Trophoblast cell (in vitro differentiated cells and primary cell): Measurements from ENCODE around the gene EHMT1.

Source experiments
- DNase-seq, 2 donors: peaks; one replicate each; pipeline ENCODE4 v3.0.0-alpha.2; 2016
- H2AFZ ChIP-seq: 2 replicates; pipeline ENCODE4 v1.6.1; 2013; ENCODE audit warnings: low read length, moderate library complexity, mild to moderate bottlenecking; ENCODE audit not compliant: insufficient read depth, poor library complexity
- H2AK5ac ChIP-seq: 2 replicates; pipeline ENCODE4 v1.6.1; 2013; ENCODE audit warnings: mild to moderate bottlenecking, low read length
- H2BK120ac ChIP-seq: 2 replicates; pipeline ENCODE4 v1.6.1; 2013; ENCODE audit warnings: low read length, mild to moderate bottlenecking, moderate library complexity; ENCODE audit not compliant: insufficient read depth, poor library complexity
- H2BK12ac ChIP-seq: 2 replicates; pipeline ENCODE4 v1.6.1; 2013; ENCODE audit warnings: mild to moderate bottlenecking, low read length, moderate library complexity
- H2BK5ac ChIP-seq: 2 replicates; pipeline ENCODE4 v1.6.1; 2013; ENCODE audit warnings: low read length, low read depth, moderate library complexity, mild to moderate bottlenecking; ENCODE audit not compliant: poor library complexity
- H3K14ac ChIP-seq: 2 replicates; pipeline ENCODE4 v1.6.1; 2013; ENCODE audit warnings: mild to moderate bottlenecking, low read length
- H3K18ac ChIP-seq: 2 replicates; pipeline ENCODE4 v1.6.1; 2013; ENCODE audit warnings: mild to moderate bottlenecking, low read length
- H3K23ac ChIP-seq: 2 replicates; pipeline ENCODE4 v1.6.1; 2013; ENCODE audit warnings: low read length
- H3K27ac ChIP-seq: 2 replicates; pipeline ENCODE4 v1.5.1; 2013; ENCODE audit warnings: low read depth, mild to moderate bottlenecking, inconsistent platforms, low read length, moderate library complexity
- H3K27me3 ChIP-seq: 2 replicates; pipeline ENCODE4 v1.6.1; 2013; ENCODE audit warnings: inconsistent platforms, mild to moderate bottlenecking, low read length, moderate library complexity; ENCODE audit not compliant: insufficient read depth
- H3K36me3 ChIP-seq, 2 experiments: 1 replicate in 1 of 2; 2 replicates in 1 of 2; pipeline ENCODE4 v1.6.1; 2013; ENCODE audit warnings: low read length in 2 of 2, mild to moderate bottlenecking in 2 of 2, moderate library complexity in 1 of 2; ENCODE audit not compliant: insufficient read depth in 2 of 2, control insufficient read depth in 1 of 2
- H3K4ac ChIP-seq: 2 replicates; pipeline ENCODE4 v1.6.1; 2013; ENCODE audit warnings: low read depth, mild to moderate bottlenecking, low read length, moderate library complexity
- H3K4me1 ChIP-seq, 2 experiments: 1 replicate in 1 of 2; 2 replicates in 1 of 2; pipeline ENCODE4 v1.6.1; 2013; ENCODE audit warnings: low read length in 2 of 2, mild to moderate bottlenecking in 2 of 2, moderate library complexity in 1 of 2; ENCODE audit not compliant: insufficient read depth in 2 of 2, control insufficient read depth in 1 of 2
- H3K4me2 ChIP-seq: 2 replicates; pipeline ENCODE4 v1.6.1; 2013; ENCODE audit warnings: inconsistent platforms, mild to moderate bottlenecking, low read length, moderate library complexity
- H3K4me3 ChIP-seq: 2 replicates; pipeline ENCODE4 v1.5.1; 2013; ENCODE audit warnings: mild to moderate bottlenecking, low read depth, low read length, inconsistent platforms
- H3K79me1 ChIP-seq: one replicate; pipeline ENCODE4 v1.6.1; 2013; ENCODE audit warnings: low read length
- H3K79me2 ChIP-seq: 2 replicates; pipeline ENCODE4 v1.6.1; 2013; ENCODE audit warnings: low read length, mild to moderate bottlenecking; ENCODE audit not compliant: control insufficient read depth, insufficient read depth, poor library complexity
- H3K9ac ChIP-seq: 2 replicates; pipeline ENCODE4 v1.6.1; 2013; ENCODE audit warnings: mild to moderate bottlenecking, low read length
- H3K9me3 ChIP-seq: 2 replicates; pipeline ENCODE4 v1.6.1; 2013; ENCODE audit warnings: low read depth, mild to moderate bottlenecking, control low read depth, inconsistent platforms, low read length; ENCODE audit not compliant: insufficient read depth
- H4K12ac ChIP-seq: 2 replicates; pipeline ENCODE4 v1.6.1; 2013; ENCODE audit warnings: low read depth, mild to moderate bottlenecking, low read length, moderate library complexity
- H4K8ac ChIP-seq: 2 replicates; pipeline ENCODE4 v1.6.1; 2013; ENCODE audit warnings: low read depth, mild to moderate bottlenecking, low read length, moderate library complexity
- H4K91ac ChIP-seq: one replicate; pipeline ENCODE4 v1.6.1; 2013; ENCODE audit warnings: low read depth, mild to moderate bottlenecking, low read length, moderate library complexity
- WGBS: extraction: QIAGEN DNeasy Blood & Tissue Kit; methylation state at CpG from one replicate; pipeline ENCODE4 v1.1.7; 2013; ENCODE audit warnings: missing lambda C conversion rate; ENCODE audit not compliant: insufficient read length, insufficient coverage; ENCODE audit errors: extremely low coverage; 5-methylcytosine and 5-hydroxymethylcytosine counted together

Gene EHMT1

DNA sequence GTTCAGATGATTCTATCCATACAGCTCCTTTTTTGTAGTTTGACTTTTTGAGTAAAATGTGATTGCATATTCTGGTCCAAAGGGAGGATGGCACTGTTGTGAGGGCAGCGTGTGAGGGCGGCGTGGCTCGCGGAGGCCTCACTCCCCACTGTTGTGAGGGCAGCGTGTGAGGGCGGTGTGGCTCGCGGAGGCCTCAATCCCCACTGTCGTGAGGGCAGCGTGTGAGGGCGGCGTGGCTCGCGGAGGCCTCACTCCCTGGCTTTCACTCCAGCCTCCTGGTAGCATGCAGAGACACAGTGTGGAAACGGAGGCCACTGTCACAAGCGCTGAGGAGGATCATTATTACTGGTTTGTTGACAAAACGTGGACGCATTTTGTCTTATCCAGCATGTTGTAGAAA, 79.0 kb downstream of the EHMT1 start:
- Histone ChIP-seq H3K4me2 (no peak overlapping the region), H3K27ac (no peak overlapping the region), H4K12ac (no peak overlapping the region), H3K4me1 (peaks cover 0 to 13% of the 10 kb centered on the region in 2 experiments), H4K8ac (no peak overlapping the region), H3K79me2 (peaks cover 4% of the 10 kb centered on the region), H2AK5ac (no peak overlapping the region), H3K79me1 (no peaks in the 10 kb centered on the region), H3K23ac (no peak overlapping the region), H2BK12ac (no peak overlapping the region), H3K27me3 (no peaks in the 10 kb centered on the region), H3K14ac (no peak overlapping the region), H4K91ac (no peak overlapping the region), H2BK5ac (no peak overlapping the region), H3K18ac (no peak overlapping the region), H3K4me3 (no peak overlapping the region), H2AFZ (no peak overlapping the region), H3K36me3 (peaks cover 7 to 9% of the 10 kb centered on the region in 2 experiments), H2BK120ac (no peak overlapping the region), H3K9me3 (peaks cover 8% of the 10 kb centered on the region), H3K4ac (no peak overlapping the region), H3K9ac (no peak overlapping the region)
- no CpG with 5 or more reads among the region's 19 CpGs for WGBS
- no peak for DNase-seq

DNA sequence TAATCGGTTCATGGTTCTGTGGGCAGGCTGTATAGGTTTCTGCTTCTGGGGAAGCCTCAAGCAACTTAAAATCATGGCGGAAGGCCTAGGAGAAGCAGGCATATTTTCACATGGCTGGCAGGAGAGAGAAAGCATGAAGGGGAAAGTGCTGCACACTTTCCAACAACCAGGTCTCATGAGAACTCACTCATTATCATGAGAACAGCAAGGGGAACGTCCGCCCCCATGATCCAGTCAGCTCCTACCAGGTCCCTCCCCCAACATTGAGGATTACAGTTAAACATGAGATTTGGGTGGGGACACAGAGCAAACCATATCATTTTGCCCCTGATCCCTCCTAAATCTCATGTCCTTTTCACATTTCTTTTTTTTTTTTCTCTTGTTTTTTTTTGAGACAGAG, 82.1 kb downstream of the EHMT1 start:
- H3K4me3 ChIP-seq, result no peak overlapping the region
- no peak overlapping the region for H3K4me2 ChIP-seq
- no peak overlapping the region for H2AFZ ChIP-seq
- no peaks in the 10 kb centered on the region for H3K27me3 ChIP-seq
- H2BK12ac ChIP-seq, result no peak overlapping the region
- no peak overlapping the region for H4K91ac ChIP-seq
- no CpG with 5 or more reads among the region's 4 CpGs for WGBS
- no peak for DNase-seq
- no peak overlapping the region for H4K12ac ChIP-seq
- H3K79me2 ChIP-seq, result peaks cover 7% of the 10 kb centered on the region
- peak overlapping the region; percentile 15 for H3K4ac ChIP-seq
- peaks cover 0 to 8% of the 10 kb centered on the region in 2 experiments for H3K4me1 ChIP-seq
- no peak overlapping the region for H3K23ac ChIP-seq
- H2BK120ac ChIP-seq, result no peak overlapping the region
- H2AK5ac ChIP-seq, result no peak overlapping the region
- no peak overlapping the region for H3K18ac ChIP-seq
- H3K36me3 ChIP-seq, result peaks cover 8 to 10% of the 10 kb centered on the region in 2 experiments
- no peak overlapping the region for H3K9ac ChIP-seq
- H3K14ac ChIP-seq, result no peak overlapping the region
- H3K27ac ChIP-seq, result no peak overlapping the region
- H4K8ac ChIP-seq, result no peak overlapping the region
- no peak overlapping the region for H2BK5ac ChIP-seq
- peaks cover 7% of the 10 kb centered on the region for H3K9me3 ChIP-seq
- no peaks in the 10 kb centered on the region for H3K79me1 ChIP-seq

DNA sequence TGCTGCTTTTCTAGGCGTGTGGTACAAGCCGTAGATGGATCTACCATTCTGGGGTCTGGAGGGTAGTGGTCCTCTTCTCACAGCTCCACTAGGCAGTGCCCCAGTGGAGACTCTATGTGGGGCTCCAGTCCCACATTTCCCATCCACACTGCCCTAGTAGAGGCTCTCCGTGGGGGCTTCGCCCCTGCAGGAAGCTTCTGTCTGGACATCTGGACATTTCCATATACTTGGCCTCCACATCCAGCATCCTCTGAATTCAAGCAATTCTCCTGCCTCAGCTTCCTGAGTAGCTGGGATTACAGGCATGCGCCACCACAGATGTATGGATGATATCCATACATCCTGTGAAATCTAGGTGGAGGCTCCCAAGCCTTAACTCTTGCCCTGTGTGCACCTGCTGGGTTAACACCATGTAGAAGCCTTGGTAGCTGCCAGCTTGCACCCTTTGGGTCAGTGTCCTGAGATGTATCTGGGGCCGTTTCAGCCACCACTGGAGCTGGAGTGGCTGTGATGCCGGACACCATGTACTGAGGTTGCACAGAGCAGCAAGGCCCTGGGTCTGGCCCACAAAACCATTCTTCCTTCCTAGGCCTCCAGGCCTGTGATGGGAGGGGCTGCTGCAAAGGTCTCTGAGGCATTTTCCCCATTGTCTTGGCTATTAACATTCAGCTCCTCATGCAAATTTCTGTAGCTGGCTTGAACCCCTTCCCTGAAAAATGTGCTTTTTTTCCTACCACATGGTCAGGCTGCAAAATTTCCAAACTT, 84.0 kb downstream of the EHMT1 start:
- no peak for DNase-seq
- H3K14ac ChIP-seq, result no peak overlapping the region
- no peak overlapping the region for H3K4me2 ChIP-seq
- H3K4ac ChIP-seq, result peak overlapping the region; percentile 24
- no peak overlapping the region for H2AK5ac ChIP-seq
- H3K79me1 ChIP-seq, result no peaks in the 10 kb centered on the region
- H3K18ac ChIP-seq, result peak overlapping the region; percentile 21
- no peaks in the 10 kb centered on the region for H3K27me3 ChIP-seq
- H4K91ac ChIP-seq, result no peak overlapping the region
- no peak overlapping the region for H2BK12ac ChIP-seq
- H4K12ac ChIP-seq, result no peak overlapping the region
- peaks cover 7% of the 10 kb centered on the region for H3K9me3 ChIP-seq
- H2BK5ac ChIP-seq, result no peak overlapping the region
- H3K23ac ChIP-seq, result no peak overlapping the region
- no CpG with 5 or more reads among the region's 7 CpGs for WGBS
- no peak overlapping the region for H3K27ac ChIP-seq
- no peak overlapping the region for H3K4me3 ChIP-seq
- no peak overlapping the region for H4K8ac ChIP-seq
- no peak overlapping the region for H3K9ac ChIP-seq
- peaks cover 0 to 2% of the 10 kb centered on the region in 2 experiments for H3K4me1 ChIP-seq
- peaks cover 5% of the 10 kb centered on the region for H3K79me2 ChIP-seq
- no peak overlapping the region for H2AFZ ChIP-seq
- H3K36me3 ChIP-seq, result peaks cover 6 to 8% of the 10 kb centered on the region in 2 experiments
- no peak overlapping the region for H2BK120ac ChIP-seq

DNA sequence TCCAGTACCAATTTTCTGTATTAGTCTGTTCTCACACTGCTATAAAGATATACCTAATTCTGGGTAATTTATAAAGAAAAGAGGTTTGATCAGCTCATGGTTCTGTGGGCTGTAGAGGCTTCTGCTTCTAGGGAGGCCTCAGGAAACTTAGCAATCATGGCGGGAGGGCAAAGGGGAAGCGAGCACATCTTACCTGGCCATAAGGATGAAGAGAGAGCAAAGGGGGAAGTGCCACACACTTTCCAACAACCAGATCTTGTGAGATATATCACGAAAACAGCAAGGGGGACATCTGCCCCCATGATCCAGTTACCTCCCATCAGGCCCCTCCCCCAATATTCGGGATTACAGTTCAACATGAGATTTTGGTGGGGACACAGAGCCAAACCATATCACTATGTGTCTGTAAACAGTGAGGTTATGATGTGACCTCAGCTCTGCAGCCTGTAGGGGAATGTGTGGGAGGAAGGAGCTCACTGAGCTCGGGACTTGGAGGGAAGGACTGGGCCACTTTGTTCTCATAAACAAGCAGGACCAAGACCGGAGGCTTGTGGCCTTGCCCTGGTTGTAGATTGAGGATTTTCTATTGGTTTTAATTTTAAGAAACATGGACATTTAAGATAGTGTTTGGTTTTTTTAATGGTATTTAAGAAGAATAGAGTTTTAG, 85.2 kb downstream of the EHMT1 start:
- peaks cover 7% of the 10 kb centered on the region for H3K9me3 ChIP-seq
- no CpG with 5 or more reads among the region's 6 CpGs for WGBS
- H2BK120ac ChIP-seq, result no peak overlapping the region
- H3K79me1 ChIP-seq, result no peaks in the 10 kb centered on the region
- H3K79me2 ChIP-seq, result peaks cover 5% of the 10 kb centered on the region
- H3K27me3 ChIP-seq, result no peaks in the 10 kb centered on the region
- H3K18ac ChIP-seq, result no peak overlapping the region
- H3K4ac ChIP-seq, result no peak overlapping the region
- H4K8ac ChIP-seq, result no peak overlapping the region
- H2BK5ac ChIP-seq, result no peak overlapping the region
- no peak overlapping the region for H2AFZ ChIP-seq
- H3K27ac ChIP-seq, result no peak overlapping the region
- H2BK12ac ChIP-seq, result no peak overlapping the region
- H3K9ac ChIP-seq, result no peak overlapping the region
- no peak overlapping the region for H2AK5ac ChIP-seq
- no peaks in the 10 kb centered on the region for H3K4me1 ChIP-seq
- DNase-seq, result no peak
- H3K4me2 ChIP-seq, result no peak overlapping the region
- H4K91ac ChIP-seq, result no peak overlapping the region
- no peak overlapping the region for H4K12ac ChIP-seq
- H3K4me3 ChIP-seq, result no peak overlapping the region
- H3K23ac ChIP-seq, result no peak overlapping the region
- peaks cover 6 to 8% of the 10 kb centered on the region in 2 experiments for H3K36me3 ChIP-seq
- no peak overlapping the region for H3K14ac ChIP-seq
